ENCODE measurements around the gene RNF220. TPM values are rescaled to one million over a fixed set of nuclear protein-coding genes. Genes with fewer than 3 reads are reported as not detected.
A peak's percentile ranks its signal among the peaks of the same experiment; 100 is the strongest.

RNF220 gene
- total RNA-seq, 2 donors from 2014 or later: 85.4 to 124 TPM

GRCh38 chr1:44484155-44484688 lies 79.2 kb downstream of the RNF220 start:
- no peaks in the 10 kb centered on the region for H3K4me1 ChIP-seq
- intact Hi-C loops (cut with DNase I): no loop called here
- whole genome bisulfite sequencing, 2 donors: 55 to 70% methylated on average over 11 of the region's 11 CpGs
- DNase-seq: peak in 1 of 4 donors; percentile 7
- H3K4me3 ChIP-seq: no peak overlapping the region
- ATAC-seq: no peak
- no peaks in the 10 kb centered on the region for H3K36me3 ChIP-seq (replicated peaks in 1 of 2; ENCODE audit: insufficient read depth in 1 of 2, low read depth in 2 of 2)
- no peaks in the 10 kb centered on the region for H3K27me3 ChIP-seq
- TF ChIP-seq POLR2A (IDR thresholded peaks at IDR 0.05) (no peak), CTCF (IDR thresholded peaks at IDR 0.05) (no peak)
- no peak overlapping the region for H3K27ac ChIP-seq
- H3K9me3 ChIP-seq: no peaks in the 10 kb centered on the region

GRCh38 chr1:44485229-44485933 lies 80.3 kb downstream of the RNF220 start:
- intact Hi-C loops (cut with DNase I): no loop called here
- 55 to 67% methylated on average over 13 of the region's 13 CpGs for WGBS, 2 donors
- TF ChIP-seq CTCF (IDR thresholded peaks at IDR 0.05) (no peak), POLR2A (IDR thresholded peaks at IDR 0.05) (no peak)

GRCh38 chr1:44485934-44486460 lies 80.9 kb downstream of the RNF220 start:
- WGBS, 2 donors: 46 to 62% methylated on average over 5 of the region's 5 CpGs
- DNase-seq (no peak), ATAC-seq (no peak)
- no peaks in the 10 kb centered on the region for H3K27me3 ChIP-seq
- intact Hi-C loops (cut with DNase I): no loop called here
- H3K27ac ChIP-seq: peak overlapping the region in 1 of 4 donors; percentile 49
- TF ChIP-seq POLR2A (IDR thresholded peaks at IDR 0.05): no peak
- TF ChIP-seq CTCF (IDR thresholded peaks at IDR 0.05): no peak
- H3K36me3 ChIP-seq (replicated peaks in 1 of 2; ENCODE audit: insufficient read depth in 1 of 2, low read depth in 2 of 2): no peaks in the 10 kb centered on the region
- no peaks in the 10 kb centered on the region for H3K9me3 ChIP-seq
- no peaks in the 10 kb centered on the region for H3K4me1 ChIP-seq
- no peak overlapping the region for H3K4me3 ChIP-seq

More at GRCh38 chr1:44485229-44485933, 80.3 kb downstream of the RNF220 start:
- Histone ChIP-seq H3K36me3 (replicated peaks in 1 of 2; ENCODE audit: insufficient read depth in 1 of 2, low read depth in 2 of 2) (no peaks in the 10 kb centered on the region), H3K4me3 (no peak overlapping the region), H3K27me3 (no peaks in the 10 kb centered on the region), H3K4me1 (no peaks in the 10 kb centered on the region), H3K9me3 (no peaks in the 10 kb centered on the region), H3K27ac (peak overlapping the region in 1 of 4 donors; percentile 49)
- no peak for ATAC-seq
- DNase-seq: peak in 1 of 4 donors; percentile 38

GRCh38 chr1:44489481-44489880 lies 84.4 kb downstream of the RNF220 start:
- no peaks in the 10 kb centered on the region for H3K36me3 ChIP-seq (replicated peaks in 1 of 2; ENCODE audit: insufficient read depth in 1 of 2, low read depth in 2 of 2)
- intact Hi-C loops (cut with DNase I): no loop called here
- no peaks in the 10 kb centered on the region for H3K27me3 ChIP-seq
- 68 to 70% methylated on average over 5 of the region's 5 CpGs for WGBS, 2 donors
- no peak overlapping the region for H3K4me3 ChIP-seq
- DNase-seq (no peak), ATAC-seq (no peak)
- TF ChIP-seq POLR2A (IDR thresholded peaks at IDR 0.05) (no peak), CTCF (IDR thresholded peaks at IDR 0.05) (no peak)
- no peak overlapping the region for H3K27ac ChIP-seq
- no peaks in the 10 kb centered on the region for H3K9me3 ChIP-seq
- no peaks in the 10 kb centered on the region for H3K4me1 ChIP-seq

All from body of pancreas (tissue), 4 donors.